IPS DF 4.7 (cell line): Measurements from ENCODE around the gene RBBP7.

Experiments
- DNase-seq: peaks from one replicate; pipeline ENCODE4 v3.0.0-alpha.2; 2013; ENCODE audit warnings: low spot score; ENCODE audit errors: extremely low read depth

The RBBP7 gene

GRCh38 chrX:16827225-16827624, 42.9 kb downstream of the RBBP7 start:
- no peak for DNase-seq

- DNase-seq, result no peak
Measured at GRCh38 chrX:16826207-16826606, 44.0 kb downstream of the RBBP7 start.

GRCh38 chrX:16825264-16826035, 44.7 kb downstream of the RBBP7 start:
- no peak for DNase-seq

- no peak for DNase-seq
Measured at GRCh38 chrX:16822723-16823122, 47.4 kb downstream of the RBBP7 start.

GRCh38 chrX:16819634-16820033, 50.5 kb downstream of the RBBP7 start:
- no peak for DNase-seq

GRCh38 chrX:16814597-16814996, 55.6 kb downstream of the RBBP7 start:
- no peak for DNase-seq

GRCh38 chrX:16807976-16808542, 62.1 kb downstream of the RBBP7 start:
- no peak for DNase-seq

- no peak for DNase-seq
Measured at GRCh38 chrX:16807548-16807947, 62.6 kb downstream of the RBBP7 start.

- DNase-seq, result no peak
Measured at GRCh38 chrX:16804923-16805464, 65.2 kb downstream of the RBBP7 start.

GRCh38 chrX:16797841-16798240, 72.3 kb downstream of the RBBP7 start:
- no peak for DNase-seq

- no peak for DNase-seq
Measured at GRCh38 chrX:16797358-16797757, 72.8 kb downstream of the RBBP7 start.

GRCh38 chrX:16796298-16796697, 73.9 kb downstream of the RBBP7 start:
- DNase-seq, result no peak
